ENCODE results near the gene FOXF2. TPM values are rescaled to one million over a fixed set of nuclear protein-coding genes. Genes with fewer than 3 reads are reported as not detected.

FOXF2 gene
- total and polyA plus RNA-seq, 10 of the 15 experiments (the other 5 are each of a cell fraction or from before 2014, with no cell fraction given) = not detected

GRCh38 chr6:1395941-1396908 lies 6.8 kb downstream of the FOXF2 start:
- no peak overlapping the region for H3K9ac ChIP-seq (ENCODE audit: control insufficient read depth, insufficient read depth, low read length)
- intact Hi-C loops (cut with micrococcal nuclease; ENCODE audit: unreplicated experiment) = no loop called here
- no peak overlapping the region for H3K27ac ChIP-seq (ENCODE audit: control insufficient read depth, insufficient read depth)
- ATAC-seq (no peak), DNase-seq (ENCODE audit: low read depth, low spot score) (no peak), FAIRE-seq (no peak)
- POLR2A ChIA-PET = no interaction called here
- H3K79me2 ChIP-seq (ENCODE audit: control insufficient read depth, insufficient read depth, low read length) = no peaks in the 10 kb centered on the region
- CTCF ChIA-PET = interaction anchor here (0.7 to 3.4 kb wide), 30 partner anchors 9 to 1325 kb away, joined by 3 to 36 read pairs (median 5); no protein-coding TSS in a partner anchor
- RAD21 ChIA-PET (ENCODE audit: unreplicated experiment) = interaction anchor here (0.6 to 1.7 kb wide), 8 partner anchors 10 to 1005 kb away, joined by 3 to 12 read pairs (median 3); partner anchors contain the start of gene IRF4
- H3K27me3 ChIP-seq (replicated peaks in 1 of 2; ENCODE audit: control insufficient read depth in 2 of 2, insufficient read depth in 2 of 2, low read length in 1 of 2) = peaks cover 14 to 20% of the 10 kb centered on the region in 2 experiments
- in situ Hi-C loops (cut with MboI) = loop anchor here (5.0 kb wide), 1 partner anchor 799 kb away; no protein-coding TSS in a partner anchor
- no peaks in the 10 kb centered on the region for H3K9me3 ChIP-seq (replicated peaks; ENCODE audit: control insufficient read depth, insufficient read depth, low read length)
- no peaks in the 10 kb centered on the region for H3K36me3 ChIP-seq (ENCODE audit: control insufficient read depth in 2 of 2, insufficient read depth in 2 of 2, low read length in 1 of 2)
- BruUV-seq (replicated peaks) = no TSS peak
- 37% methylated on average over 15 of the region's 15 CpGs for WGBS (ENCODE audit: insufficient coverage, insufficient replicate concordance, low lambda C conversion rate, missing lambda C conversion rate)
- no peaks in the 10 kb centered on the region for H3K4me1 ChIP-seq (ENCODE audit: control insufficient read depth, insufficient read depth, low read length)
- no peak overlapping the region for H3K4me2 ChIP-seq (ENCODE audit: control insufficient read depth, insufficient read depth)
- SMC1A ChIA-PET (ENCODE audit: uncharacterized antibody, unreplicated experiment) = interaction anchor here (0.6 to 1.4 kb wide), 6 partner anchors 28 to 1207 kb away, joined by 3 to 6 read pairs (median 3); no protein-coding TSS in a partner anchor
- no peak overlapping the region for H3K4me3 ChIP-seq
- H2AFZ ChIP-seq (ENCODE audit: control insufficient read depth, low read depth, low read length) = no peak overlapping the region
- no peaks in the 10 kb centered on the region for H4K20me1 ChIP-seq (ENCODE audit: control insufficient read depth, insufficient read depth)
- TF ChIP-seq BHLHE40 (IDR thresholded peaks at IDR 0.05; ENCODE audit: borderline replicate concordance in 1 of 2, low read depth in 2 of 2, low read length in 1 of 2) (no peak), POU2F2 (IDR thresholded peaks at IDR 0.05; ENCODE audit: borderline replicate concordance, low read depth, low read length) (no peak), CBX3 (IDR thresholded peaks at IDR 0.05; ENCODE audit: borderline replicate concordance, low read depth) (no peak), KLF5 (IDR thresholded peaks at IDR 0.05; ENCODE audit: partially characterized antibody) (no peak), IRF4 (IDR thresholded peaks at IDR 0.05; ENCODE audit: low read depth, low read length) (no peak), EP300 (IDR thresholded peaks at IDR 0.05; ENCODE audit: borderline replicate concordance in 1 of 2, control insufficient read depth in 1 of 2, low read depth in 2 of 2, low read length in 2 of 2) (no peak), EED (IDR thresholded peaks at IDR 0.05; ENCODE audit: low read depth) (no peak), HSF1 (IDR thresholded peaks at IDR 0.05; ENCODE audit: low read depth, low read length) (no peak), TCF3 (IDR thresholded peaks at IDR 0.05; ENCODE audit: borderline replicate concordance, insufficient read depth, low read depth, low read length) (no peak), CREB1 (IDR thresholded peaks at IDR 0.05; ENCODE audit: low read depth) (no peak), MAX (IDR thresholded peaks at IDR 0.05; ENCODE audit: low read depth, low read length) (no peak), TARDBP (IDR thresholded peaks at IDR 0.05; ENCODE audit: borderline replicate concordance) (no peak), NFYB (IDR thresholded peaks at IDR 0.05; ENCODE audit: insufficient read depth, low read depth, low read length) (no peak), RB1 (IDR thresholded peaks at IDR 0.05; ENCODE audit: borderline replicate concordance) (no peak), ATF3 (IDR thresholded peaks at IDR 0.05; ENCODE audit: borderline replicate concordance, extremely low read depth, low read depth, low read length) (no peak), IKZF1 (conservative IDR thresholded peaks at IDR 0.05) (no peak)
